Neural cell (in vitro differentiated cells): Measurements from ENCODE around the gene LHFPL6. TPM values are rescaled to one million over a fixed set of nuclear protein-coding genes. Genes with fewer than 3 reads are reported as not detected.

Experiments
- H2AFZ ChIP-seq: fragments of 200-600, 300-800 bp; sonication (generic), shearing (Covaris generic); 2 replicates; pipeline ENCODE4 v1.6.0; 2014; ENCODE audit warnings: low read depth, mild to moderate bottlenecking, antibody characterized with exemption, low read length, moderate library complexity
- H3F3A ChIP-seq: fragments of 200-600 bp; shearing (Covaris generic); 2 replicates; pipeline ENCODE4 v1.6.1; 2016; ENCODE audit warnings: mild to moderate bottlenecking, moderate library complexity, mixed read lengths, antibody characterized with exemption, low read length; ENCODE audit not compliant: insufficient read depth, poor library complexity, severe bottlenecking
- H3K27ac ChIP-seq: fragments of 200-600, 300-800 bp; sonication (generic), shearing (Covaris generic); 2 replicates; pipeline ENCODE4 v1.5.1; 2014; ENCODE audit warnings: mild to moderate bottlenecking, low read length, moderate library complexity
- H3K27me3 ChIP-seq: fragments of 300-800, 200-600 bp; sonication (generic), shearing (Covaris generic); 2 replicates; pipeline ENCODE4 v1.6.0; 2014; ENCODE audit warnings: mild to moderate bottlenecking, low read depth, low read length, moderate library complexity; ENCODE audit not compliant: insufficient read depth
- H3K36me3 ChIP-seq: fragments of 300-800, 200-600 bp; sonication (generic), shearing (Covaris generic); 2 replicates; pipeline ENCODE4 v1.5.1; 2014; ENCODE audit warnings: mild to moderate bottlenecking, antibody characterized with exemption, low read length, moderate library complexity; ENCODE audit not compliant: insufficient read depth
- H3K4me2 ChIP-seq: fragments of 300-800, 200-600 bp; sonication (generic), shearing (Covaris generic); 2 replicates; pipeline ENCODE4 v1.6.0; 2014; ENCODE audit warnings: mild to moderate bottlenecking, low read length
- H3K4me3 ChIP-seq: fragments of 300-800, 200-600 bp; sonication (generic), shearing (Covaris generic); 2 replicates; pipeline ENCODE4 v1.5.1; 2014; ENCODE audit warnings: mild to moderate bottlenecking, low read length, moderate library complexity
- H3K79me2 ChIP-seq: fragments of 200-600 bp; shearing (Covaris generic); replicated peaks from 2 replicates; pipeline ENCODE4 v1.6.0; 2014; ENCODE audit warnings: mild to moderate bottlenecking, low read length, moderate library complexity; ENCODE audit not compliant: insufficient read depth
- H3K9ac ChIP-seq: fragments of 300-800, 200-600 bp; sonication (generic), shearing (Covaris generic); 2 replicates; pipeline ENCODE4 v1.6.1; 2016; ENCODE audit warnings: mild to moderate bottlenecking, low read length, mixed read lengths
- H3K9me2 ChIP-seq: fragments of 200-600 bp; shearing (Covaris generic); 2 replicates; pipeline ENCODE4 v1.6.1; 2016; ENCODE audit warnings: mild to moderate bottlenecking, low read length, mixed read lengths; ENCODE audit not compliant: insufficient read depth
- H3K9me3 ChIP-seq: fragments of 200-600, 300-800 bp; sonication (generic), shearing (Covaris generic); 2 replicates; pipeline ENCODE4 v1.6.1; 2016; ENCODE audit warnings: mild to moderate bottlenecking, mixed run types, low read length, moderate library complexity, mixed read lengths
- H4K20me1 ChIP-seq: fragments of 200-600 bp; shearing (Covaris generic); 2 replicates; pipeline ENCODE4 v1.6.1; 2016; ENCODE audit warnings: mild to moderate bottlenecking, mixed run types; ENCODE audit not compliant: insufficient read depth
- EP300 ChIP-seq: fragments of 450-650 bp; conservative IDR thresholded peaks from 2 replicates; pipeline ENCODE4 v1.6.1; 2014; ENCODE audit warnings: antibody characterized with exemption, mild to moderate bottlenecking, moderate library complexity; ENCODE audit not compliant: poor library complexity, severe bottlenecking
- EZH2 ChIP-seq: fragments of 200-600, 300-800 bp; shearing (Covaris generic), sonication (generic); IDR thresholded peaks from 2 replicates; pipeline ENCODE4 v1.6.1; 2014; ENCODE audit warnings: antibody characterized with exemption, low read length, borderline replicate concordance, mild to moderate bottlenecking; ENCODE audit not compliant: insufficient read depth, poor library complexity, severe bottlenecking
- MXI1 ChIP-seq: fragments of 450-650 bp; conservative IDR thresholded peaks from 2 replicates; pipeline ENCODE4 v1.6.1; 2014; ENCODE audit warnings: antibody characterized with exemption, mild to moderate bottlenecking; ENCODE audit not compliant: poor library complexity, severe bottlenecking
- POLR2AphosphoS5 ChIP-seq: IDR thresholded peaks from 2 replicates; pipeline ENCODE4 v1.6.1; 2012
- RAD21 ChIP-seq: fragments of 450-650 bp; conservative IDR thresholded peaks from 2 replicates; pipeline ENCODE4 v1.6.1; 2014; ENCODE audit warnings: antibody characterized with exemption, mild to moderate bottlenecking, moderate library complexity
- SMC3 ChIP-seq: fragments of 450-650 bp; conservative IDR thresholded peaks from 2 replicates; pipeline ENCODE4 v1.6.1; 2014; ENCODE audit warnings: antibody characterized with exemption, mild to moderate bottlenecking, moderate library complexity; ENCODE audit not compliant: poor library complexity
- TAF1 ChIP-seq: IDR thresholded peaks from 2 replicates; pipeline ENCODE4 v1.6.1; 2012; ENCODE audit warnings: low read depth
- polyA plus RNA-seq: library from polyadenylated mRNA; depleted of rRNA; stranded (reverse); fragments of >200 nt; gene quantifications from 2 replicates; pipeline ENCODE4 v1.2.3, GENCODE V29; 2014
- TF ChIP-seq, protein P1 (sequence below): fragments of 450-650 bp; IDR thresholded peaks from 2 replicates; pipeline ENCODE4 v1.5.1; 2014; ENCODE audit warnings: antibody characterized with exemption, mild to moderate bottlenecking, moderate library complexity; ENCODE audit not compliant: poor library complexity, severe bottlenecking
- TF ChIP-seq, protein P2 (sequence below): IDR thresholded peaks from 2 replicates; pipeline ENCODE4 v1.6.1; 2012; ENCODE audit warnings: borderline replicate concordance

Gene LHFPL6
- polyA plus RNA-seq, 1 donor from 2014 or later, result 36.3 TPM

DNA sequence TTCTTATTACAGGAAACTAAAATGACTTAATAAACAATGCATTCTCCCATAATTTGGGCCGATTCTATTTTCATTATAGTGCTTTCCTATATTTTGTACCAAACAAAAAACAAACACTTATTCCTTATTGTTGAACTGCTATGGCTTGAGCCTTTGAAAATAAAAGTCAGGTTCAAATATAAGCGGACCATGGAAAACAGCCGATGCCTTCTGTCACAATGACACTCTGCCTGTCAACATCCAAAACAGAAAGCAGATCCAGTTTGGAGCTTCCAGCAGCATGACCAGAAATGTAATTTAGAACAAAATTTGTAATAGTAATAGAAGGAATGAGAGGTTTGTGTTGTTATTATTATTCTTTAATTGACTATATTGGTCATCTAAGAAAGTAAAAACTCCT lies 194.5 kb downstream of the LHFPL6 start:
- H3K9me3 ChIP-seq, result no peaks in the 10 kb centered on the region
- H3K36me3 ChIP-seq, result no peaks in the 10 kb centered on the region
- TF ChIP-seq EZH2 (no peak), MXI1 (no peak), RAD21 (no peak), POLR2AphosphoS5 (no peak), EP300 (no peak), SMC3 (no peak), TAF1 (no peak)
- TF ChIP-seq, protein P1, sequence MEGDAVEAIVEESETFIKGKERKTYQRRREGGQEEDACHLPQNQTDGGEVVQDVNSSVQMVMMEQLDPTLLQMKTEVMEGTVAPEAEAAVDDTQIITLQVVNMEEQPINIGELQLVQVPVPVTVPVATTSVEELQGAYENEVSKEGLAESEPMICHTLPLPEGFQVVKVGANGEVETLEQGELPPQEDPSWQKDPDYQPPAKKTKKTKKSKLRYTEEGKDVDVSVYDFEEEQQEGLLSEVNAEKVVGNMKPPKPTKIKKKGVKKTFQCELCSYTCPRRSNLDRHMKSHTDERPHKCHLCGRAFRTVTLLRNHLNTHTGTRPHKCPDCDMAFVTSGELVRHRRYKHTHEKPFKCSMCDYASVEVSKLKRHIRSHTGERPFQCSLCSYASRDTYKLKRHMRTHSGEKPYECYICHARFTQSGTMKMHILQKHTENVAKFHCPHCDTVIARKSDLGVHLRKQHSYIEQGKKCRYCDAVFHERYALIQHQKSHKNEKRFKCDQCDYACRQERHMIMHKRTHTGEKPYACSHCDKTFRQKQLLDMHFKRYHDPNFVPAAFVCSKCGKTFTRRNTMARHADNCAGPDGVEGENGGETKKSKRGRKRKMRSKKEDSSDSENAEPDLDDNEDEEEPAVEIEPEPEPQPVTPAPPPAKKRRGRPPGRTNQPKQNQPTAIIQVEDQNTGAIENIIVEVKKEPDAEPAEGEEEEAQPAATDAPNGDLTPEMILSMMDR, result no peak
- TF ChIP-seq, protein P2, sequence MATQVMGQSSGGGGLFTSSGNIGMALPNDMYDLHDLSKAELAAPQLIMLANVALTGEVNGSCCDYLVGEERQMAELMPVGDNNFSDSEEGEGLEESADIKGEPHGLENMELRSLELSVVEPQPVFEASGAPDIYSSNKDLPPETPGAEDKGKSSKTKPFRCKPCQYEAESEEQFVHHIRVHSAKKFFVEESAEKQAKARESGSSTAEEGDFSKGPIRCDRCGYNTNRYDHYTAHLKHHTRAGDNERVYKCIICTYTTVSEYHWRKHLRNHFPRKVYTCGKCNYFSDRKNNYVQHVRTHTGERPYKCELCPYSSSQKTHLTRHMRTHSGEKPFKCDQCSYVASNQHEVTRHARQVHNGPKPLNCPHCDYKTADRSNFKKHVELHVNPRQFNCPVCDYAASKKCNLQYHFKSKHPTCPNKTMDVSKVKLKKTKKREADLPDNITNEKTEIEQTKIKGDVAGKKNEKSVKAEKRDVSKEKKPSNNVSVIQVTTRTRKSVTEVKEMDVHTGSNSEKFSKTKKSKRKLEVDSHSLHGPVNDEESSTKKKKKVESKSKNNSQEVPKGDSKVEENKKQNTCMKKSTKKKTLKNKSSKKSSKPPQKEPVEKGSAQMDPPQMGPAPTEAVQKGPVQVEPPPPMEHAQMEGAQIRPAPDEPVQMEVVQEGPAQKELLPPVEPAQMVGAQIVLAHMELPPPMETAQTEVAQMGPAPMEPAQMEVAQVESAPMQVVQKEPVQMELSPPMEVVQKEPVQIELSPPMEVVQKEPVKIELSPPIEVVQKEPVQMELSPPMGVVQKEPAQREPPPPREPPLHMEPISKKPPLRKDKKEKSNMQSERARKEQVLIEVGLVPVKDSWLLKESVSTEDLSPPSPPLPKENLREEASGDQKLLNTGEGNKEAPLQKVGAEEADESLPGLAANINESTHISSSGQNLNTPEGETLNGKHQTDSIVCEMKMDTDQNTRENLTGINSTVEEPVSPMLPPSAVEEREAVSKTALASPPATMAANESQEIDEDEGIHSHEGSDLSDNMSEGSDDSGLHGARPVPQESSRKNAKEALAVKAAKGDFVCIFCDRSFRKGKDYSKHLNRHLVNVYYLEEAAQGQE, result no peak
- H2AFZ ChIP-seq, result no peak overlapping the region
- H3K4me2 ChIP-seq, result no peak overlapping the region
- H3K4me3 ChIP-seq, result no peak overlapping the region
- H3K79me2 ChIP-seq, result no peaks in the 10 kb centered on the region
- no peaks in the 10 kb centered on the region for H4K20me1 ChIP-seq
- H3K9ac ChIP-seq, result no peak overlapping the region
- no peaks in the 10 kb centered on the region for H3K27me3 ChIP-seq
- H3F3A ChIP-seq, result no peaks in the 10 kb centered on the region
- H3K9me2 ChIP-seq, result no peaks in the 10 kb centered on the region
- H3K27ac ChIP-seq, result no peak overlapping the region

DNA sequence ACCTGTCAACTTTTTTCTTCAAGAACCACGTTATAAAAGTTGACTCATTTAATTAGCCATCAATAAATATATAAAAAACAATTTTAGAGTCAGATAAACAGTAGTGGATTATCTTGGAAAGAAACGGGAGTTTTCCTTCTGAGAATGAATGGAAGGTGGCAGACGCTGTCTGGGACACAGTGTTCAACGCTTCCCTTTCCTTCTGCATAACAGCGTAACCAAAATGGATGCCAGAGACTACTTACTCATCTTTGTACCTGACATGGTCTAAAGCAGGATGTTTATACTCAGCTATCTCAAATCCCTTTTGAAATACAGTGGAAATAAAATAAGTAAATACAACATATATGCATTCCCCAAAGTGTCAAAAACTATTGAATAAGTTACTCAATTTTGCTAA lies 195.2 kb downstream of the LHFPL6 start:
- Histone ChIP-seq H3F3A (no peaks in the 10 kb centered on the region), H3K27me3 (no peaks in the 10 kb centered on the region), H3K9ac (no peak overlapping the region), H3K4me2 (no peak overlapping the region), H4K20me1 (no peaks in the 10 kb centered on the region), H3K79me2 (no peaks in the 10 kb centered on the region), H3K4me3 (no peak overlapping the region), H2AFZ (no peak overlapping the region), H3K9me3 (no peaks in the 10 kb centered on the region), H3K36me3 (no peaks in the 10 kb centered on the region), H3K27ac (no peak overlapping the region), H3K9me2 (no peaks in the 10 kb centered on the region)
- TF ChIP-seq TAF1 (no peak), RAD21 (no peak), POLR2AphosphoS5 (no peak), MXI1 (no peak), EZH2 (no peak), EP300 (no peak), SMC3 (no peak)
- TF ChIP-seq, protein P2, result no peak
- TF ChIP-seq, protein P1, result no peak
